GM18861 (cell line): ENCODE measurements around the gene MZF1.

Experiments used
- ATAC-seq: cut with Tn5 transposase; IDR thresholded peaks from one replicate; pipeline ENCODE4 v1.9.1; 2021; ENCODE audit not compliant: unreplicated experiment

MZF1 gene

GRCh38 chr19:58515259-58515658 lies 57.9 kb downstream of the MZF1 start:
- ATAC-seq: no peak

- no peak for ATAC-seq
Observed at GRCh38 chr19:58514564-58515022, 58.5 kb downstream of the MZF1 start.

- peak; percentile 58 for ATAC-seq
Observed at GRCh38 chr19:58513694-58514563, 59.2 kb downstream of the MZF1 start.

GRCh38 chr19:58513213-58513693 lies 59.9 kb downstream of the MZF1 start:
- no peak for ATAC-seq
